OCI-LY7 (cell line): ENCODE data around the gene SPATA6L. TPM values are rescaled to one million over a fixed set of nuclear protein-coding genes. Genes with fewer than 3 reads are reported as not detected.

ENCODE experiments used
- BruUV-seq: library from RNA; stranded (reverse); fragments of 400-500 nt; replicated peaks from 2 replicates; lab custom pipeline; 2021; lab: Mats Ljungman, UMichigan
- CTCF ChIA-PET: fragments of 300-600 bp; sonication (Branson Sonifier 250); formaldehyde crosslinking; loops from one replicate; lab custom pipeline; 2022; ENCODE audit warnings: antibody characterized with exemption; ENCODE audit not compliant: unreplicated experiment; lab: Charles Lee
- POLR2A ChIA-PET: fragments of 300-600 bp; sonication (Branson Sonifier 250); formaldehyde crosslinking; loops from one replicate; lab custom pipeline; 2022; ENCODE audit warnings: antibody characterized with exemption; lab: Charles Lee
- DNase-seq: peaks from one replicate; pipeline ENCODE4 v3.0.0-alpha.2; 2015; ENCODE audit warnings: low spot score
- H2AFZ ChIP-seq: fragments of 200-600 bp; sonication (generic), shearing (Covaris generic); 2 replicates; pipeline ENCODE4 v1.6.1; 2014; ENCODE audit warnings: mild to moderate bottlenecking, antibody characterized with exemption, low read length, moderate library complexity
- H3K27ac ChIP-seq: fragments of 200-600 bp; sonication (generic); 2 replicates; pipeline ENCODE4 v1.5.1; 2014; ENCODE audit warnings: mixed run types, low read depth, mild to moderate bottlenecking, moderate library complexity, low read length, inconsistent platforms; ENCODE audit not compliant: poor library complexity, severe bottlenecking
- H3K36me3 ChIP-seq: fragments of 200-600 bp; sonication (generic); 2 replicates; pipeline ENCODE4 v1.6.1; 2014; ENCODE audit warnings: mild to moderate bottlenecking, antibody characterized with exemption, low read length, moderate library complexity, mixed read lengths; ENCODE audit not compliant: insufficient read depth
- H3K4me1 ChIP-seq: fragments of 200-600 bp; sonication (generic); 2 replicates; pipeline ENCODE4 v1.5.1; 2014; ENCODE audit warnings: mild to moderate bottlenecking, low read length; ENCODE audit not compliant: insufficient read depth, poor library complexity, severe bottlenecking
- H3K4me2 ChIP-seq: fragments of 200-600 bp; sonication (generic); 2 replicates; pipeline ENCODE4 v1.6.1; 2014; ENCODE audit warnings: mild to moderate bottlenecking, low read length
- H3K4me3 ChIP-seq: fragments of 200-600 bp; sonication (generic); 2 replicates; pipeline ENCODE4 v1.5.1; 2014; ENCODE audit warnings: mild to moderate bottlenecking, low read depth, low read length; ENCODE audit not compliant: poor library complexity, severe bottlenecking
- H3K79me2 ChIP-seq: fragments of 200-600 bp; sonication (generic); 2 replicates; pipeline ENCODE4 v1.6.1; 2016; ENCODE audit warnings: low read depth, mild to moderate bottlenecking, low read length, moderate library complexity, mixed read lengths; ENCODE audit not compliant: insufficient read depth
- H3K9me2 ChIP-seq: fragments of 200-600 bp; sonication (generic); 2 replicates; pipeline ENCODE4 v1.6.1; 2016; ENCODE audit warnings: mild to moderate bottlenecking, low read length, mixed read lengths; ENCODE audit not compliant: insufficient read depth
- H3K9me3 ChIP-seq: fragments of 200-600 bp; sonication (generic); 2 replicates; pipeline ENCODE4 v1.6.1; 2014; ENCODE audit warnings: mild to moderate bottlenecking, mixed run types, low read length, mixed read lengths
- H4K20me1 ChIP-seq: fragments of 200-600 bp; sonication (generic); 2 replicates; pipeline ENCODE4 v1.6.1; 2014; ENCODE audit warnings: mild to moderate bottlenecking, antibody characterized with exemption, low read length, moderate library complexity, mixed read lengths; ENCODE audit not compliant: insufficient read depth
- EZH2phosphoT487 ChIP-seq: fragments of 200-600 bp; sonication (generic); IDR thresholded peaks from 2 replicates; pipeline ENCODE4 v1.6.1; 2018; ENCODE audit warnings: low read depth, borderline replicate concordance, mild to moderate bottlenecking, mixed run types, antibody characterized with exemption, low read length, moderate library complexity, mixed read lengths
- intact Hi-C: fragments of 100-400 bp; cut with micrococcal nuclease; formaldehyde crosslinking; loops from one replicate; pipeline ENCODE4 v1.10.0; 2022; ENCODE audit not compliant: unreplicated experiment
- total RNA-seq, 2 experiments: library from RNA; depleted of rRNA in 1 of 2; stranded (reverse); fragments of >200 nt in 1 of 2; shearing (Covaris generic) in 1 of 2; gene quantifications; 2 replicates each; pipeline ENCODE4 v1.2.3, GENCODE V29; 2014 to 2022
- TF ChIP-seq, protein P1 (sequence below): fragments of 200-600 bp; sonication (generic); conservative IDR thresholded peaks from 2 replicates; pipeline ENCODE4 v1.5.1; 2014; ENCODE audit warnings: mild to moderate bottlenecking, antibody characterized with exemption, low read length, moderate library complexity, mixed read lengths

Gene SPATA6L
- total RNA-seq, 2 experiments from 2014 or later, result 0.49 TPM; not detected in 1

DNA sequence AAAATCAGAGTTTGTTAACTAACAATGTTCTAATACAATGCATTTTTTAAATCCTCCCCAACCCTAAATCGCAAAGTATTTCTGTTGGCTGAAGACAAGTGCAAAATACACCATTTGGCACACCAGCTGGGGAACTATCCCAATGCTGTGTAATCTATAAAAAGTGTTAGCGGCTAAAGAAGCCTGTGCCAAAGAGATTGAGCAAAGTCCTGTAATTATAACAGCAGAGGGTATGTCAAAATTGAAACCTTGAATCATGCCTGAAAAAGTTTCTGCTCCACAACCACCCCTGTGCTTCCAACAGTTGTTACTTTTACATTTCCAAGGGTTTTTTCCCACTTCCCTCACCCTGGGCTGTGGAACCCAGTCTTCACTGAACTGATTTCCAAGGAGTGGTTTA, 87.3 kb downstream of the SPATA6L start:
- no peaks in the 10 kb centered on the region for H3K9me3 ChIP-seq
- intact Hi-C loops, result no loop called here
- DNase-seq, result no peak
- H3K4me1 ChIP-seq, result no peaks in the 10 kb centered on the region
- H4K20me1 ChIP-seq, result no peaks in the 10 kb centered on the region
- H3K36me3 ChIP-seq, result no peaks in the 10 kb centered on the region
- H3K4me2 ChIP-seq, result no peak overlapping the region
- CTCF ChIA-PET, result no interaction called here
- no peaks in the 10 kb centered on the region for H3K9me2 ChIP-seq
- TF ChIP-seq, protein P1, sequence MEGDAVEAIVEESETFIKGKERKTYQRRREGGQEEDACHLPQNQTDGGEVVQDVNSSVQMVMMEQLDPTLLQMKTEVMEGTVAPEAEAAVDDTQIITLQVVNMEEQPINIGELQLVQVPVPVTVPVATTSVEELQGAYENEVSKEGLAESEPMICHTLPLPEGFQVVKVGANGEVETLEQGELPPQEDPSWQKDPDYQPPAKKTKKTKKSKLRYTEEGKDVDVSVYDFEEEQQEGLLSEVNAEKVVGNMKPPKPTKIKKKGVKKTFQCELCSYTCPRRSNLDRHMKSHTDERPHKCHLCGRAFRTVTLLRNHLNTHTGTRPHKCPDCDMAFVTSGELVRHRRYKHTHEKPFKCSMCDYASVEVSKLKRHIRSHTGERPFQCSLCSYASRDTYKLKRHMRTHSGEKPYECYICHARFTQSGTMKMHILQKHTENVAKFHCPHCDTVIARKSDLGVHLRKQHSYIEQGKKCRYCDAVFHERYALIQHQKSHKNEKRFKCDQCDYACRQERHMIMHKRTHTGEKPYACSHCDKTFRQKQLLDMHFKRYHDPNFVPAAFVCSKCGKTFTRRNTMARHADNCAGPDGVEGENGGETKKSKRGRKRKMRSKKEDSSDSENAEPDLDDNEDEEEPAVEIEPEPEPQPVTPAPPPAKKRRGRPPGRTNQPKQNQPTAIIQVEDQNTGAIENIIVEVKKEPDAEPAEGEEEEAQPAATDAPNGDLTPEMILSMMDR, result no peak
- TF ChIP-seq EZH2phosphoT487, result no peak
- POLR2A ChIA-PET, result interaction anchor here (0.6 kb wide), 1 partner anchor 13 kb away, joined by 3 read pairs; no protein-coding TSS in a partner anchor
- no TSS peak for BruUV-seq
- H3K79me2 ChIP-seq, result no peaks in the 10 kb centered on the region
- H2AFZ ChIP-seq, result no peak overlapping the region
- no peak overlapping the region for H3K4me3 ChIP-seq
- H3K27ac ChIP-seq, result no peak overlapping the region

DNA sequence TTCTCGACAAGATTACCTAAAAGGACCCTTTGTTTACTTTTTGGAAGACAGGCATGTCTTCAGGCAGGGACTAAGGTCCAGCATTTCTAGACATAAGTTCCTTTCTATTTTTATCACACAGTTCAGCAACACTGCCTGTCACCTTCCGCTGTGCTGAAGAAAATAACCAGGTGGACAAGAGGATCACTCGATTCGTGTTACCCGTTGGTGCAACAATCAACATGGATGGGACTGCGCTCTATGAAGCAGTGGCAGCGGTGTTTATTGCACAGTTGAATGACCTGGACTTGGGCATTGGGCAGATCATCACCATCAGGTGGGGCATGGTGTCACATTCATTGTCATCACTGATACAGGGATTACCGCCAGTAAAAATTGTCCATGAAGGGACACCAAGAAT, 89.8 kb downstream of the SPATA6L start:
- Histone ChIP-seq H3K4me3 (no peak overlapping the region), H3K4me2 (no peak overlapping the region), H3K79me2 (no peaks in the 10 kb centered on the region), H3K27ac (no peak overlapping the region), H3K4me1 (no peaks in the 10 kb centered on the region), H3K9me2 (no peaks in the 10 kb centered on the region), H4K20me1 (no peaks in the 10 kb centered on the region), H2AFZ (no peak overlapping the region), H3K9me3 (no peaks in the 10 kb centered on the region), H3K36me3 (no peaks in the 10 kb centered on the region)
- no peak for TF ChIP-seq EZH2phosphoT487
- TF ChIP-seq, protein P1, result no peak
- BruUV-seq, result no TSS peak
- CTCF ChIA-PET, result no interaction called here
- intact Hi-C loops, result no loop called here
- POLR2A ChIA-PET, result interaction anchor here (1.1 kb wide), 1 partner anchor 36 kb away, joined by 3 read pairs; no protein-coding TSS in a partner anchor
- no peak for DNase-seq

DNA sequence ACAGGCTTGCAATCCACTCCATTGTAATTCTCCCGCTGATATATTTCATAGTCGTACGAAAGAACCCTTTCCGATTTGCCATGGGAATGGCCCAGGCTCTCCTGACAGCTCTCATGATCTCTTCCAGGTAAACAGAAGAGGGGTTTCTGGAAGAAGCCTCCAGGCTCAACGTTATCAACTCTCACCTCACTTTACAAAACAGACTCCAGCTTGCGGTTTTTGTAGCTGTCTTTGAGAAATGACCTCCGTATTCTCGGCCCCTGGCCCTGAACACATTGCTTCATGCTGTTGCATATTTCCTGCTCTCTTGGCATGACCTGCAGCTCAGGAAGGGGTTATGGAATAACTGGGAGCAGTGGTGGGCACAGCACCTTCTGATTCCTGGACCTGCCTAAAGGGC, 90.3 kb downstream of the SPATA6L start:
- H3K27ac ChIP-seq, result no peak overlapping the region
- POLR2A ChIA-PET, result no interaction called here
- no TSS peak for BruUV-seq
- H3K36me3 ChIP-seq, result no peaks in the 10 kb centered on the region
- CTCF ChIA-PET, result no interaction called here
- TF ChIP-seq, protein P1, result no peak
- TF ChIP-seq EZH2phosphoT487, result no peak
- H3K4me1 ChIP-seq, result no peaks in the 10 kb centered on the region
- no peak for DNase-seq
- no peak overlapping the region for H3K4me3 ChIP-seq
- no peak overlapping the region for H3K4me2 ChIP-seq
- H3K9me2 ChIP-seq, result no peaks in the 10 kb centered on the region
- H3K79me2 ChIP-seq, result no peaks in the 10 kb centered on the region
- no peaks in the 10 kb centered on the region for H3K9me3 ChIP-seq
- no peaks in the 10 kb centered on the region for H4K20me1 ChIP-seq
- intact Hi-C loops, result no loop called here
- H2AFZ ChIP-seq, result no peak overlapping the region
